HG03378 (cell line): ENCODE results near the gene CHGA.

Source experiments
- ATAC-seq: cut with Tn5 transposase; IDR thresholded peaks from one replicate; pipeline ENCODE4 v1.9.1; 2021; ENCODE audit warnings: mild to moderate bottlenecking, moderate library complexity; ENCODE audit not compliant: unreplicated experiment

CHGA gene

DNA sequence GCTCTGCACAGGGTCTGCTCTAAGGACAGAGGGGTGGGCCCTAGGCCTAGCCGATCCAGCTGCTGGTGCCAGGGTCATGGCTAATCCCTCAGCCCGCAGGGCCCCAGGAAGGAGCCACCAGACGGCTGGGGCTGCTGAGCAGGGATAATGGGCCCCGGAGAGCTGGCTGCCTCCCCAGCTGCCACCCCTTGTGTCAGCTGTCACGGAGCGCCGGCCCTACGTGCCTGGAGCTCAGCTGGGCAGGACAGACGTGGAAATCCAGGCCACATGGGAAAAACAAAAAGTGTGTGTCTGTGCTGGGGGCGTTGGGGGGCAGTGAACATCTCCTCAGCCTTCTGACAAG is 36.2 kb downstream of the CHGA start:
- ATAC-seq, result no peak

DNA sequence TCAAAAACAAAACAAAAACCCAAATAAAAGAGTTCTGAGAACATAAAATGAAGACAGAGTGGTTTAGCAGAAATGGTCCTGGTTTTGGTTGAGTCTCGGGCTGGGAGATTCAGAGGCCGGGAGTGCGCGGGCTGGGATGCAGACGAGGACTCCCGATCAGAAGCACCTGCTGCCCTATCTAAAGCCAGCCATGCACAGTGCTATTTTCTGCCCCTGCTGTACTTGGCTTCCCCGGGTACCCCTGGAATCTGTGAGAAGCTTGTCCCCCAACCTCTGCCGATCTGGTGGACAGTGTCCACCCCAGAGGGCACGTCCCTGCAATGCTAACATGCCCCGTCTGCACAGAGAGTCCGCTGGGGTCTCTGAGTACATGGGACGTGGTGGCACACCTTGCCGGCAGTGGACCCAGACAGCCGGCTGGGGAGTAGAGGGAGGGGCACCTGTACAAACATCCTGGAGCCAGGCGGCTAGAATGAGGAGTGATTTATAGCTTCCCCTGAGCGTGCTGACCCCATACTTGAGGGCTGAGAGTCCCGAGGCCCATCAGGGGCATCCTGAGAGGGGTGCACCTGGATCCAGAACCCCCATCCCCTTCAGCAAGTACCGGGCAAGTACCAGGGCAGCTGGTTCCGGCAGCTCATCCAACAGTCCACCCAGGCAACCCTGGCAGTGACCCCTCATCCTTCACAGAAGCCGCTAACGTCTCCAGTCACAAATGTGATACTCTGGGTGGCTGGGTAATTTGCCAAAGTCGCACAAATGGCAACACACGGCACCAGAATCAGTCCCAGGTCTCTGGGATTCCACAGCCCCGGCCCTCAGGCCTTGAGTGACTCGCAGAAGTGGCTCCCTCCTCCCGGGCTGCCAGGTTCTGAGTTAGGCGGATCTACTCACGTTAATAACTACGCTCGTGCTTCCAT is 37.1 kb downstream of the CHGA start:
- no peak for ATAC-seq

DNA sequence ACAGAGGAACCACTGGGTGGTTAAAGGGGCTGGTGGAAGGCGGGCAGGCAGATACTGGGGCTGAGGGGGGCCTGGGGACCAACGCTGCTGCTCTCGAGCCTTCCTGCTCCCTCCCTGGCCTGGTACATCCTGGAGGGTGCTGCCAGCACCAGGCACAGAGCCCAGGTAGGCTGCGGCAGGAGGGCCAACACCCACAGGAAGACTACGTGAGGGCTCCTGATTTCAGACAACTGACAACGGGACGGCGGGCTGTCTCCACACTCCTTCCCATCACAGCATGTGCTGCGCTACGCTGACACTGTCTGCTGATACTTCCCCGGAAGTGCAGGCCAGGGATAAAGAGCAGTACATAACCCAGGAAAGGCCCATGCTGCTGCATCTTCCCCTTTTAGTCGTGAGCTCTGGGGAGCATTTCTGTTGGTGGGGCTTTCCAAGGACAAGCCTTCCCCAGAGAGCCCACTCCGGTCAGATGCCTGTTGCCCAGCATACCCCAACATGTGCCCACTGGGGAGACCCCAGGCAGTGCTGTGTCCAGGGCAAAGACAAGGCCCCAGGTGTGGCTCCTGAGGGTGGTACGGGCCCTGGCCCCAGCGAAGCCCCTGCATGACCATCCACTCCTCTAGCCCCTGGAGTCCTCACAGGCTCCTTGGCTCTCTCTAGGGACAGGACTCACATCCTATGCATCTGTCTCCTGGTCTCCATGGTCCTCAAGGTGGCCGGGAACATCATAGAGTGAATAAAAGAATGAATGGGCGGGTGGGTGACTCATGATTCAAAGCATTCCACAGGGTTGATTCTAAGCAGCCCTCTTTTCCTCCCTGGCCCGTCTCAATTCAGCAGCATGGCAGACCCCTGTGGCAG is 38.0 kb downstream of the CHGA start:
- no peak for ATAC-seq

DNA sequence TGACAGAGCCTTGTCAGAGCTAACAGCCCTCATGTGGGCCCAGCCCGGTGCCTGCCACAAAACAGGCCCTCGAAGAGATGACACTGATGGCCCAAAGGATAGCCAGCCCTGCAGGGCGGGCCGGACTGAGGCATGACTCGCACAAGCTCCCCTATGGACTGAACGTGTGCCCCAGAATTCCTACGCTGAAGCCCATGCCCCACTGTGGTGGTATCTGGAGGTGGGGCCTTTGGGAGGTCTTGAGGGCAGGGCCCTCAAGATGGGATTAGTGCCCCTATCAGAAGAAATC is 38.6 kb downstream of the CHGA start:
- no peak for ATAC-seq

DNA sequence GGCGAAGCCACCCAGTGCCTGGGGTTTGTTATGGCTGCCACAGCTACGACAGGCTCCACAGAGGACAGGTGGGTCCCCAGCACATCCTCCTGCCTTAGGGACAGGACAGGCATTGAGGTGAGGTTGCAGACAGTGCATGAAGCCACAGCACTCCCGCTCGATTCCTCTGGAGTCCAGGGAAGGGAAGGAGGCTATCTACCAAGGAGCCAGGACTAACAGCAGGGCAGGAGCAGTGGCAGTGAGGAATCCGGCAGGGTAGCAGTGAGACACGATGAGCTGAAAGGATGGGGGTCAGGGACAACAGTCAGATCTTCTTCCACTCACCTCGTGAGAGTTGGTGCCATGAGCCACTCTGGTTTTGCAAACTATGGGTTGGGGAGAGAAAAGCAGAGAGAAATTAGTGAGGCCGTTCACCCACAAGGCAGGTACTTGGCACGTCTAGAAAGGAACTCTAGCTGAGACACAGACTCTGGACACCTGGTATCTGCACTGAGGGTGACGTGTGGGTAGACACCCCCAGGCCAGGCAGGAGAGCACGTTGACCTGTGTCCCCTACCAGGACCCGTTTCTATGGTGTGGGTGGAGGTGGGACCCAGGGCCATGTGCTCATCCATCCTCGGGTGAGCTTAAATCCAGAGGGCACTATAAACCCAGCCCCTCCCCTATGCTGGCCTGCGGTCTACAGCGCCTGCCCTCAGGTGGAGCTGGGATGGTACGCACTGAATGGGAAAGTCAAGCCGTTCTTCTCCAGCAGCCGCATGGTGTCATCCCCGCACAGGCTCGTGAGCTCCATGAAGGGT is 39.3 kb downstream of the CHGA start:
- no peak for ATAC-seq

DNA sequence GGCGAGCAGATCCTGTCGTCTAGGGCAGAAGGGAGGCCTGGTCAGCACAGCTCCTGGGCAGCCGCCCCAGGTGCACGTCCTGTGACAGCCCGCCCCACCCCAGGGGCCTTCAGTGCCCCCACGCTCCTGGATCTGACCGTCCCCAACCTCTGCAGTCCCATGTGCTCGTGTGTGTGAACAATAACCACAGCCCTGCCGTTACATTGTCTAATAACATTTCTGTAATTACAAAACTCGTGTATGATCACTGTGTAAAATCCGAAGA is 39.8 kb downstream of the CHGA start:
- no peak for ATAC-seq

DNA sequence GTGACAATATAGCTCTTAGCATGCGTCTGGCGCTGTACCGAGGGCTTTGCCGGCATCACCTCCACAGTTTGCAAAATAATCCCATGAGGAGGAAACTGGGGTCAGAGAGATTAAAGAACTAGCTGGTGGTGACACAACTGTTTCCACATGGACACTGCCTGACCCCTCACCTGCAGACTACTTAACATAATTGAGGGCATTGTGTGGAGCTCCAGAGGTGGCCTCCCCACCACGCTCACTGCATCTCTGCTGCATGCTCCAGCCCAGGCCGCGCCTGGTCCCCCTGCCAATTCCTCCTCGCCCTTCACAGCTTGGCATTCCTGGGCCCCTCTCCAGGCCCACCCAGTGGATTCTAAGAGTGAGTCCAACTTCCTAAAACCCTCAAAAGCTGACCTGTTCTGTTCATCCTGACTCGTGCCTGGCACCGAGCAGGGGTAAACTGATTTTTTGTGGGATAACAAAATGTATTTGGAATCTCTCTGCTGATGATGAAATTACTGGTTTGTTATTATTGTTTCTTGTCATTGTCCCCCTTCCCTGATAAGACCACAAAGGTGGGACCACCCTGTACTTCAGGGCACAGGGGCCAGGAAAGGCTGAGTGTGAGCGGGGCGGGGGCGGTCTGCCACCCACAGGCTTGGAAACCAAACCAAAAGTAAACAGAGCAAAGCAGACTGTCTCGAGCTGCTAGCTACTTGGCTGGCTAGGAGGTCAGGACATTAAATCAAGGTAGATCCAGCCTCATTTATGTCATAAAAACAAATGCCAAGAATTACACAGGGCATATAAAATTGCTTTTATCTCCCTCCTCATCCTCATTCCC is 40.6 kb downstream of the CHGA start:
- ATAC-seq, result no peak

DNA sequence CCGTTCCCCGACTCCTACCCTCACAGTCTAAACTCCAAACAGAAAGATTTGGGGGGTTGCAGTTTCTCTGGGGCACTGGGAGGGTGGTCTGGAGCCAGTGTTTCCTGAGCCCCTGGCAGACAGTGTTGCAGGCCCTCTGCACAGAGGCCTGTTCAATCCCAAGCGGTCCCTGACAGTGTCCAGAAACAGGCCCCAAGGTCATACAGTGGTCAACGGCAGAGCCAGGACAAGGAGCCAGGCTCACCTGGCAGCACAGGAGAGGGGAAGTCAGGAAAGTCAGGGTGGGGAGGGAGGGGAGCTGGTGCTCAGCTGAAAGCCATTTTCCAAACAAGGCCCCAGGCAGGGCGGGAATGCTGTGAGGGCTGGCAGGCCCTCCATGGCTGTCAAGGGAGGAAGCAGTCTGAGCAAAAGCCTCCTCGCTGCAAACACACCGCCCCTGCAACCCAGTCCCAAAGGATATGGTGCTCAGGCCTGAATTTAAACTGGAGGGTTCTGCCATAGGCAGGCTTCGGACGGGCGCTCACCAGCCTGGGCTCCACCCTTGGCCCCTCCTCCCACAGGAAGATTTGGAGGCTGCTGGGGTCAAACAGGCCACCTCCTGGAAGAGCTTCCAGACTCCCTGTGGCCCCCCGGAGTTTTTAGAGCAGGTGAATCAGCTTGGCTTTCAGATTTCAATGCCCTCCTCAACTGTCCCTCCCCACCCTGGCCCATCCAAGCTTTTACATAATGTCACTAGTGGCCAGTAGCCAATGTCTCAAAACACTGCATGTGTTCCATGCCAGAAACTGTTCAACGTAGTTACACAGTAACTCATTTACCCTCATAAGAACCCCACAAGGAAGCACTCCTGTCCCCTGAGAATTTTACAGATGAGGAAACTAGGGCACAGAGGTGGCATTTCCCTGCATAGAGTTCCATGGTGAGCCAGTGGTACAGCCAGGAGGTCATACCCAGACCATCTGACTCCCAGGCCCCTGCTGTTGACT is 41.5 kb downstream of the CHGA start:
- no peak for ATAC-seq

DNA sequence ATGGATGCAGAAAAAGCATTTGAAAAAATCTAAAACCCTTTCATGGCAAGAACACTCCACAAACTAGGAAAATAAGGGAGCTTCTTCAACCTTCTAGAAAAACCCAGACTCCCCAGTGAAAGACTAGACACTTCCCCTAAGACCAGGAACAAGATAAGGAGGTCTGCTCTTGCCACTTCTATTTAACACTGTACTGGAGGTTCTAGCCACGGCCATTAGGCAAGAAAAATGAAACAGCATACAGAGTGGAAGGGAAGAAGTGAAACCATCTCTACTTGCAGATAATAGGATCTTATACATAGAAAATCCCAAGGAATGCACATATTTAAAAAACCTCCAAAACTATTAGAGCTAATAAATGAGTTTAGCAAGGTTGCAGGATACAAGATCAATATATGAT is 42.3 kb downstream of the CHGA start:
- ATAC-seq, result no peak

DNA sequence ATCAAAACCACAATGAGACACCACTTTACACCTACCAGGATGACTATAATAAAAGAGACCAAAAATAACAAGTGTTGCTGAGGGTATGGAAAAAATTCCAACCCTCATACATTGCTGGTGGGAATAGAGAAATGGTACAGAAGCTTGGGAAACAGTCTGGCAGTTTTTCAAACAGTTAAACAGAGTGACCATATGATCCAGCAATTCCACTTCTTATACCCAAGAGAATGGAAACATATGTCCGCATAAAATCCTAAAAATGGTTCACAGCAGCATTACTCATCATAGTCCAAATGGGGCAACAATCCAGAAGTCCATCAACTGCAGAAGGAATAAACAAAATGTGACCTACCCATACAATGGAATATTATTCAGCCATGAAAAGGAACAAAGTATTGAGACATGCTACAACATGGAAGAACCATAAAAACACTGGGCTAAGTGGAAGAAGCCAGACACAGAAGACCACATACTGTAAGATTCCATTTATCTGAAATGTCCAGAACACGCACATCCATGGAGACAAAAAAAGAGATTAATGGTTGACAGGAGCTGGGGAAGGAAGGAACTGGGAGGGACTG is 44.5 kb downstream of the CHGA start:
- no peak for ATAC-seq

DNA sequence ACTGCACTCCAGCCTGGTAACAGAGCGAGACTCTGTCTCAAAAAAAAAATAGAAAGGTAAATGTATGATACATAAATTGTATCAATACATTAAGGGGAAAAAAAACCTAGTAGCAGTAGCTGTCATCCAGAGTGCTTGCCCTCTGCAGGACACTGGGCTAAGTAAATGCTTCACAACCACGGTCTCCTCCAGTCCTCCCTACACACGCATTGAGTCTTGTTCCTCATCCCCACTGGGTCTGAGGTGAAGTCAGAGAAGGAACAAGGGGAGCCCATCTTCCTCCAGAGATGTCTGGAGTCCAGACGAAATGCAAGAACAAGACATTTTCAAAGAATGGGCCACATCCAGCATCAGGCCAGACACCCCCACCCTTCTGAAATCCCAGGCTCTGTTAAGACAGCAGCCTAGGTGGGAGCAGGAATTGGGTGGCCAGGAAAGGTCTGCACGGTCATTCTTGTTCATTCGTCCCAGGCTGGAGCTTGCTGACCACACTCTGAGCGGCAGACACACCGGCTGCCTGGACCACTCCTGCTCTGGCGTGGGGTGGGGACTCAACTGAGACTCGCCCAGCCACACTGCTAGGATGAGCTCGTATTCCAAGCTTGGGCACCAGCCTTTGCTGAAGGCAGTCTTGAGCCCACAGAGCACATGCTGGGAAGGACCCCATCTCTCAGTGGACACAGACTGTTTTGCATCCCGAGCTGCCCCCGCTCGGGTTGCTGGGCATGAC is 45.5 kb downstream of the CHGA start:
- ATAC-seq, result no peak

DNA sequence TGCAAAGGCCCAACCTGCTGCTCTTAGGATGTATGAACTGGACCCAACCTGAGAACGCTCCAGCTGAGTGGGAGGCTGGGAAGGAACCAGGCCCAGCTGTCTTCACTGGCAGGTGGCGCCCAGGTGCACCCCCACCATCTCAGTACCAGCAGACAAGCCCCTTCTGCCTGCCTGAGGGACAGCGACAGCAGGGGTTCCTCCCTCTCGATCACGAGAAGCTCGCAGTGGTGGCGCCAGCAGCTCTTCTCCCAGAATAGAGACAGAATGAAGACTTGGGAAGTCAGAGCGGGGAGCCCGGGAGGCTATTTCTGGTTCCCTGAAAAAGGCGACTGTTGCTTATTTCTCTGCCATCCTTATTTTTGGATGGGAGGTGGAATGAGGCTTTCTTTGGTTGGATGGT is 46.5 kb downstream of the CHGA start:
- ATAC-seq, result no peak

DNA sequence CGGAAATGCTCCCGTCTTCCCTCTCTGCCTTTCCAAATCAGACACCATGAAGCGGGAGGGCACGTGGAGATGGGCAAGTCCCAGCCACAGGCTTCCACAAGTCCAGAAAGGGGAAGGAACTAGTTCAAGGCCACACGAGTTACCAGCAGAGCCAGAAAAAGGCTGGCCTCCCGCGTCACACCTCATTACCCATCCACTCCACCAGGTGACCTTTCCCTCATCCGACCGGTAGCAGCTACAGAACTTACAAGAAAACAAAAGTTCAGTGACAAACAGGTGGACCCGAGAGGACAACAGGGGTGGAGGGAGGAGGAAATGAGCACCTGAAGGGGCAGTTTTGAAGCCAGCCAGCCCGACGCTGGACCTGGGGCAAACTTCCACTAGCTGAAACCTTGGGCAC is 46.9 kb downstream of the CHGA start:
- ATAC-seq, result no peak

DNA sequence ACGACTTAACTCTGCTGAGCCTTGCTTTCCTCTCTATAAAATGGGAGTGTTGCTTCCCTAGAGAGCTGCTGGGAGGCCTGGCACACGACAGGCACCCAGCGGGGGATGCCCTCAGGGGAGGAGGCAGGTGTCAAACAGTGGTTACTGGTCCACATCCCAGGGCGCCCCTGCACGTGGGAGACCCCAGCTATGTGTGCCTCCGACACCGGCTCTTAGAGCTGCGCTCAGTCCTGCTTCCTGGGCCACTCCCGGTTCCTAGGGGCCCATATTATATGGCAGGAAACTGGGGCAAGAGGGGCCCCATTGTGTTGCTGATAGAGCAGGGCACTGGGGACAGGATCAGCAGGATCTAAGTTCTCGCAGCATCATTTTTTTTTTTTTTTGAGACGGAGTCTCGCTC is 47.3 kb downstream of the CHGA start:
- ATAC-seq, result no peak

DNA sequence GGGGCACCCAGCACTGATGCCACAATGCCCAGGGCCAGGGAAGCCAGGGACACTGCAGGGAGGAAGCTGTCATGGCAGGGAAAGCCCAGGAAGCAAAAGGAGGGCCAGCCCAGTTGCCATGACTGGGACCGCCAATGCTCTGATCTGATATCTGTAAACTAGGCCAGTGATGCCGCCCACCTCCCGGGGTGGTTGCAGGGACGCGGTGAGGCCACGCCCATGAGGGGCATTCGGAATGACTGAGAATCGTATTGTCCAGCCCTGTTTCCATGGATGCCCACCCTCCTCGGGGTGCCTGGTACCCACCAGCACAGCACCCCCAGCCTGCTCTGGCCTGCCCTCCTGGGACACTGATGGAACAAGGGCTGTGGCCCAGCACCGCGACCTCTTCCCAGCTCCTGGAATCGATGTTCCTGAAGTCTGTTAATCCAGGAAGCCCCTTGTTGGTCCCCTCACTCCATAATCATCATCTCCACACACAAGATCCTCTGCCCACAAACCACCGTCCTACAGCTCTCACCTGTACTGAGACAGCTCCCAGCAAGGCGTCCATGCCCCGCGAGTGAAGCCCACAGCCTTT is 48.7 kb downstream of the CHGA start:
- no peak for ATAC-seq

DNA sequence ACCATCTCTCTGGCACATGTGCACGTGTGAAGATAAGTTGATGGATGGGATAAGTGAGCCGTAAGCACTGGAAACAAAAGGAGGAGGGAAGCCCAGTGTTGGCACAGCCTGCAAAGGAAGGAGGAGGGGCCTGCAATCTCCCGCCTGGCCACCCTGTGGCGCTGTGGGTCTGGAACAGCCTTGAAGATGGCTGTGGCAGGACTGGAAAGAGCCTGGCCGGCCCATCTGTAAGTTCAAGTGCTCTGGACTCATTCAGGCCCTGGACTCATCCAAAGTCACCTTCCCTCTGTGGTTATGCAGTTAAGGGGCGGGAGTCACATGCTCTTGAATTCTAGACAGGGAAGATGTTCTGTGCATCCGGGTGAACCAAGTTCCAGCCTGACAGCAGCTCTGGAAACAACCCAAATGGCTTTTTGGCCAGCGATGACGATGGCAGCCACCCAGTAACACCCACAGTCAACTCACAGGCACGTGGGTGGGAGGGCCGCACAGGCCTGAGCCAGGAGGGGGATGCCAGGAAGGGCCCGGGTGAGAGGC is 50.4 kb downstream of the CHGA start:
- ATAC-seq, result no peak

DNA sequence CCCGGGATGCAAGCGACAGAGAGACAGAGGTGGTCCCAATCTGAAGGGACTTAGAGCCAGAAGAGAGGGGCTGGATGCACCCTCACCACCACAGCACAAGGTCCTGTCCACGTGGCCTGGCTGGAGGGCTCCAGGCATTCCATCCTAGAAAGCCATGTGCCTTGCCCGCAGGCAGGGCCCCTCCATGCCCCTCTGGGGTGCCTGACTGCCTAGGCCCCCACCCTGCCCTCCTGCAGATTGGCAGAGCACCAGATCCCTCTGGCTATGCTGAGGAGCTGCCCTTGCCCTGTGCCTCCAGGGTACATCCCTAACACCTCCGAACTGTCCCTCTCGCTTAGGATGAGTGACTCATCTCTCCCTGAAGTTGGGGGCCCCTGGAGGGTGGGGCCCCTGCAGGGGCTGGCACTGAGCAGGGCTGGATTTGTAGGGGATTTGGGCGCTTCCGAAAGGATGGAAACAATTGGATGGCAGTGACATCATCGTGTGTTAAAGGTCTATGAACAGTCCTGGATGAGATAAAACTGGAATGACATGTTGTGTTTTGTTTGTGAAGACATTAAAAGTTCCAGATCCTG is 50.9 kb downstream of the CHGA start:
- ATAC-seq, result no peak
